Measurements from ENCODE around the gene RAD51B. TPM values are rescaled to one million over a fixed set of nuclear protein-coding genes. Genes with fewer than 3 reads are reported as not detected.

The RAD51B gene
- total RNA-seq, 4 donors from 2014 or later, result 5.0 to 31.8 (median 20.6) TPM

DNA sequence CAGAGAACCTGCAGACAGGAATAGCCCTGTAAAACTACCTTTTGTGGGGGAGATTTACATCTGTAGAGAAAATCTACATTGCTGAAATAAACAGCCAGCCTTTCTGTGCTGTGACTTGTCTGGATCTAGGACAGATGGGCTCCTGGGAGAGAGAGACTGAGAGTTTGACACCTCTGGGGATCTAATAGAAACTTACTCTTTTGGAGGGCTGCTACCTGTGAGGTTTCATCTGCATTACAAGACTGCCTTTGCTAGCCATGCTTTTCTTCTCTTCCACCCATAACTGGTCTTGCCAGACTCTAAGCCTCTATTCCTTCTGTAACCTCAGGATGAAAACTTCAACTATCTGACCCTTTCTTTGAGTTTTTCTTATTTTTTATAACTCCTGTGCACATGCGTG, 520.7 kb downstream of the RAD51B start:
- DNase-seq, result no peak
- Histone ChIP-seq H3K9me3 (no peaks in the 10 kb centered on the region), H3K4me1 (peaks cover 0 to 22% (median 0%) of the 10 kb centered on the region in 4 donors), H3K27ac (no peak overlapping the region), H3K27me3 (no peaks in the 10 kb centered on the region), H3K36me3 (no peaks in the 10 kb centered on the region), H3K4me3 (no peak overlapping the region)
- WGBS, 2 donors (ENCODE audit: low coverage in 1 of 2), result 100% methylated on average over 1 of the region's 1 CpG
- TF ChIP-seq POLR2A (IDR thresholded peaks at IDR 0.05) (no peak), EP300 (IDR thresholded peaks at IDR 0.05; ENCODE audit: low read depth) (no peak), POLR2AphosphoS5 (IDR thresholded peaks at IDR 0.05) (no peak)
- TF ChIP-seq, protein P1, sequence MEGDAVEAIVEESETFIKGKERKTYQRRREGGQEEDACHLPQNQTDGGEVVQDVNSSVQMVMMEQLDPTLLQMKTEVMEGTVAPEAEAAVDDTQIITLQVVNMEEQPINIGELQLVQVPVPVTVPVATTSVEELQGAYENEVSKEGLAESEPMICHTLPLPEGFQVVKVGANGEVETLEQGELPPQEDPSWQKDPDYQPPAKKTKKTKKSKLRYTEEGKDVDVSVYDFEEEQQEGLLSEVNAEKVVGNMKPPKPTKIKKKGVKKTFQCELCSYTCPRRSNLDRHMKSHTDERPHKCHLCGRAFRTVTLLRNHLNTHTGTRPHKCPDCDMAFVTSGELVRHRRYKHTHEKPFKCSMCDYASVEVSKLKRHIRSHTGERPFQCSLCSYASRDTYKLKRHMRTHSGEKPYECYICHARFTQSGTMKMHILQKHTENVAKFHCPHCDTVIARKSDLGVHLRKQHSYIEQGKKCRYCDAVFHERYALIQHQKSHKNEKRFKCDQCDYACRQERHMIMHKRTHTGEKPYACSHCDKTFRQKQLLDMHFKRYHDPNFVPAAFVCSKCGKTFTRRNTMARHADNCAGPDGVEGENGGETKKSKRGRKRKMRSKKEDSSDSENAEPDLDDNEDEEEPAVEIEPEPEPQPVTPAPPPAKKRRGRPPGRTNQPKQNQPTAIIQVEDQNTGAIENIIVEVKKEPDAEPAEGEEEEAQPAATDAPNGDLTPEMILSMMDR (IDR thresholded peaks at IDR 0.05), result no peak
- in situ Hi-C loops (cut with MboI; ENCODE audit: low pct_ligation_motif_present in 1 of 4, low pct_unique_long_range_greater_than_20kb in 1 of 4, low sequenced_read_pairs in 3 of 4), result no loop called here
- intact Hi-C loops (cut with DNase I; ENCODE audit: low total_unique reads), result no loop called here

DNA sequence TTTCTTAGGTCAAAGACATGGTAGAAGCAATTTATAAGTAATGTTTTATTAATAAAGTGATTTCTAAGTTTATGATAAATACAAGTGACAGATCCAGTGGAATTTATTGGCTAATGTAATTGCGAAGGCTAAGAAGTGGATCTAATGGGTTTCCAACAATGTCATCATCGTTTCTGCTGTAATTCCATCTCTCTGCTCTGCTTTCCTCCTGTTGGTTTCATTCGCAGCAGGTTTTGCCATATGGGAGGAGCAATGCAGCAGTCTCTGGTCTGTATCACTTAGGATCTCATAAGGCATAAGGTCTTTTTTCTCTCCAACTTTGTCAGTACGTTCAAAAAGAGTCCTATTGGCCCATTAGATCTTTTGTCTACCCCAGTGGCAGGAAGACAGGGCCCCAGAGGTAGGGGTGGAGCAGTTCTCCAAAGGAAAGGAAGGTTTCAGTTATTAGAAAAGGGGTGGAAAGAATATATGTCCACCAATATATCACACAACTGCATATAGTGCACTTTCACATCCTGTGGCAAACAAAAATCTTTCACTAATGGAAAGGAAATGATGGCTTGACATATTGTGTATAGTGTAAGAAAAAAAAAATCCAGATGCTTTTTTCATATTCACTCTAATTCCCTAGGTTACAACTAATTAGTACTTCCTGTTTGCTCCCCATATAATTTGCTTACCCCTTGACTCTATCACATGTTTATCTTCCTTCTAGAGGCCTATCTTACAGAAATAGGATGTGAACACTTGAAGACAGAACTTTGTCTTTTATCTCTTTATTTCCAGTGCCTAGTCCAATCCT, 522.0 kb downstream of the RAD51B start:
- Histone ChIP-seq H3K27me3 (no peaks in the 10 kb centered on the region), H3K4me1 (peaks cover 0 to 22% (median 0%) of the 10 kb centered on the region in 4 donors), H3K9me3 (no peaks in the 10 kb centered on the region), H3K27ac (no peak overlapping the region), H3K4me3 (no peak overlapping the region), H3K36me3 (no peaks in the 10 kb centered on the region)
- in situ Hi-C loops (cut with MboI; ENCODE audit: low pct_ligation_motif_present in 1 of 4, low pct_unique_long_range_greater_than_20kb in 1 of 4, low sequenced_read_pairs in 3 of 4) (no loop called here), intact Hi-C loops (cut with DNase I; ENCODE audit: low total_unique reads) (no loop called here)
- 71 to 72% methylated on average over 4 of the region's 4 CpGs for WGBS, 2 donors (ENCODE audit: low coverage in 1 of 2)
- no peak for DNase-seq
- TF ChIP-seq POLR2A (IDR thresholded peaks at IDR 0.05), result no peak
- TF ChIP-seq EP300 (IDR thresholded peaks at IDR 0.05; ENCODE audit: low read depth), result no peak
- TF ChIP-seq, protein P1 (IDR thresholded peaks at IDR 0.05), result no peak
- TF ChIP-seq POLR2AphosphoS5 (IDR thresholded peaks at IDR 0.05), result no peak

DNA sequence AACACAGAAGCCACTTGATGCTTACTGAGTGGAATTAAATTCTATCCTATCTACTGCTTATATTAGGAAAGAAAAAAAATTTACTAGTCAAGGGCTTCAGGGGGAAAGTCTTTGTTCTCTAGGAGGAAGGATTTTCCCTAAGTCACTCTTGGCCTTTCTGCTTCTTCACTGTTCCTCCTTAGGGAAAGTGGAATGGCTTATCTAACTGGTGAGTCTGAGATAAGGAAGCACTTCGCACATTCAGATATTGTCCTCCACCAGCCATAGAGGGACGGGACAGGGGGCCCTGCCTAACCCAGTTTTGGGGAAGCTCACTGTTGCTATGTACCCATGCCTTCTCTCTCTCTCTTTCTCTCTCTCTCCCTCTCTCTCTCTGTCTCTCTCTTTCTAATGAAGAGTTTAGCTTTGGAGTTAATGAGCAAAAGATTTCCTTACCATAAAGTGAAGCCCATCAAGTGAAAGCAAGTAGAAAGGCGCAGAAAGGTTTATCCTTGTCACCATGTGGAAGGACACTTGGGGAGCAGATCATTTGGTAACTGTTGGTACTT, 522.7 kb downstream of the RAD51B start:
- Histone ChIP-seq H3K9me3 (no peaks in the 10 kb centered on the region), H3K4me1 (peaks cover 0 to 24% (median 0%) of the 10 kb centered on the region in 4 donors), H3K27me3 (no peaks in the 10 kb centered on the region), H3K4me3 (no peak overlapping the region), H3K36me3 (no peaks in the 10 kb centered on the region), H3K27ac (no peak overlapping the region)
- WGBS, 2 donors (ENCODE audit: low coverage in 1 of 2), result 83 to 100% methylated on average over 1 to 3 of the region's 3 CpGs
- intact Hi-C loops (cut with DNase I; ENCODE audit: low total_unique reads), result no loop called here
- no peak for DNase-seq
- TF ChIP-seq POLR2AphosphoS5 (IDR thresholded peaks at IDR 0.05) (no peak), POLR2A (IDR thresholded peaks at IDR 0.05) (no peak), EP300 (IDR thresholded peaks at IDR 0.05; ENCODE audit: low read depth) (no peak)
- TF ChIP-seq, protein P1 (IDR thresholded peaks at IDR 0.05), result no peak
- in situ Hi-C loops (cut with MboI; ENCODE audit: low pct_ligation_motif_present in 1 of 4, low pct_unique_long_range_greater_than_20kb in 1 of 4, low sequenced_read_pairs in 3 of 4), result no loop called here

DNA sequence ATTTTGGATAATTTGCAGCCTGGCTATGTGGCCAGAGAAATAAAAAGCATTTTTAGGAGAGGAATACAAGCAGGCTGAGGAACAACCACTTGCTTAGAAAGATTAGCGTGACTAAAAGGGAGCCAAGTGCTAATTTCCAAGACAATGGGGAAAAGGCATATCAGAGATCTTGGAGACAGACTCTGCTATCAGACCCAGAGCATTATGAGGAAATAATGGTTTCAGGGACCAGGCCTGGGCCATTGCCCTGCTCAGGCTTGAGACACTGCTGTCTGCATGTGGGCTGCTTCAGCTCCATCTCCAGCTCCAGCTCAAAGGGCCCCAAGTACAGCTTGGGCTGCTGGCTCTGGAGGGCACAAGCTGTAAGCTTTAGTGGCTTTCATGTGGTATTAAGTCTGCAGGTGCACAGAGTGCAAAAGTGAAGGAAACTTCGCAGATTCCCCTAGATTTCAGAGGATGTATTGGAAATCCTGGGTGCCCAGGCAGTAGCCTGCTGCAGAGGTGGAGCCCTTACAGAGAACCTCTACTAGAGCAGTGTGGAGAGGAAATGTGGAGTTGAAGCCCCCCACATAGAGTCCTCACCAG, 524.0 kb downstream of the RAD51B start:
- TF ChIP-seq POLR2AphosphoS5 (IDR thresholded peaks at IDR 0.05) (no peak), EP300 (IDR thresholded peaks at IDR 0.05; ENCODE audit: low read depth) (no peak), POLR2A (IDR thresholded peaks at IDR 0.05) (no peak)
- TF ChIP-seq, protein P1 (IDR thresholded peaks at IDR 0.05), result no peak
- Histone ChIP-seq H3K4me1 (peaks cover 0 to 19% (median 0%) of the 10 kb centered on the region in 4 donors), H3K4me3 (no peak overlapping the region), H3K36me3 (no peaks in the 10 kb centered on the region), H3K27me3 (no peaks in the 10 kb centered on the region), H3K27ac (no peak overlapping the region), H3K9me3 (no peaks in the 10 kb centered on the region)
- 96% methylated on average over 2 of the region's 2 CpGs; no CpG with 5 or more reads in 1 of the 2 donors for WGBS, 2 donors (ENCODE audit: low coverage in 1 of 2)
- in situ Hi-C loops (cut with MboI; ENCODE audit: low pct_ligation_motif_present in 1 of 4, low pct_unique_long_range_greater_than_20kb in 1 of 4, low sequenced_read_pairs in 3 of 4) (no loop called here), intact Hi-C loops (cut with DNase I; ENCODE audit: low total_unique reads) (no loop called here)
- DNase-seq, result no peak
